NK-92 treated with Interleukin-12 subunit alpha and Interleukin-12 subunit beta, amount 100 ng/mL, for 24 hours (cell line): ENCODE measurements around the gene ZFP1.
"Not testable (repeated sequence)": the region's sequence is repeated elsewhere in the genome, so short reads cannot be mapped to it uniquely, and the experiment has no call there.

Experiments
- DNase-seq: peaks from one replicate; lab custom pipeline; 2025; lab: John Stamatoyannopoulos, UW

Gene ZFP1

DNA sequence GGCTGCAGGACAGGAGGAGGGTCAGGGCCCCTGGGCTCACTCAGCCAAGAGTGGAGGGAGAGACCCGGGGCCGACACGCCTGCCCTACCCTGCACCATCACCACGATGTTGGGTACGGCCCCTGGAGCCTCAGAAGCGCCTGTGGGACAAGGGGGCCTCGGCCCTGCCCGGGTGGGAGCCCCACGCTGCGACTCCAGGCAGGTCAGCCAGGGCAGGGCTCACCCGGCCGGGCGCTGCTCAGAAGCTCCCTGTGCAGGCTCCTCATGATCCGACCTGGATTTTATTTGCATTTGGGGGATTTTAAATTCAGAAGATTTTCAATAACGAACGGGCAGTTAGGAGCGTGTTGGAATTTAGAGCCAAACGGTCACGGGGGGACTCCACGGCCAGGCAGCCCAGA is 56.6 kb downstream of the ZFP1 start:
- DNase-seq, result not testable (repeated sequence)

DNA sequence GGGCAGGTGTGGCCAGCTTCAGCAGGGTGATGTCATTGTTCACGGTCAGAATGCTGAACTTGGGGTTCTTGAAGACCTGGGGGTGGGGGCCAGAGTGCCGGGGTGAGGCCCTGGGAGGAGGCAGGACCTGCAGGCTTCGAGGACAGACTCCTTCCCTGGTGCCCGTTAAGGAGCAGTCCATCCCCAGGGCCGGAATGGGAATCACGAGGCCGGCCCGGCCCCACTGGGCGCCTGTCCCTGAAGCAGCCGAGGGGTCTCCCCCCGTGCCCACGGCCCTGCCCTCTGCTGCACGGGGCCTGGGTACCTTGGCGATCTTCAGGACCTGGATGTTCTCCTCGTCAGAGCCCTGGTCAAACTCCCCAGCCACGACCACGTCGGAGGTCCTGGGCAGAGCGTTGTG is 57.1 kb downstream of the ZFP1 start:
- DNase-seq, result not testable (repeated sequence)

DNA sequence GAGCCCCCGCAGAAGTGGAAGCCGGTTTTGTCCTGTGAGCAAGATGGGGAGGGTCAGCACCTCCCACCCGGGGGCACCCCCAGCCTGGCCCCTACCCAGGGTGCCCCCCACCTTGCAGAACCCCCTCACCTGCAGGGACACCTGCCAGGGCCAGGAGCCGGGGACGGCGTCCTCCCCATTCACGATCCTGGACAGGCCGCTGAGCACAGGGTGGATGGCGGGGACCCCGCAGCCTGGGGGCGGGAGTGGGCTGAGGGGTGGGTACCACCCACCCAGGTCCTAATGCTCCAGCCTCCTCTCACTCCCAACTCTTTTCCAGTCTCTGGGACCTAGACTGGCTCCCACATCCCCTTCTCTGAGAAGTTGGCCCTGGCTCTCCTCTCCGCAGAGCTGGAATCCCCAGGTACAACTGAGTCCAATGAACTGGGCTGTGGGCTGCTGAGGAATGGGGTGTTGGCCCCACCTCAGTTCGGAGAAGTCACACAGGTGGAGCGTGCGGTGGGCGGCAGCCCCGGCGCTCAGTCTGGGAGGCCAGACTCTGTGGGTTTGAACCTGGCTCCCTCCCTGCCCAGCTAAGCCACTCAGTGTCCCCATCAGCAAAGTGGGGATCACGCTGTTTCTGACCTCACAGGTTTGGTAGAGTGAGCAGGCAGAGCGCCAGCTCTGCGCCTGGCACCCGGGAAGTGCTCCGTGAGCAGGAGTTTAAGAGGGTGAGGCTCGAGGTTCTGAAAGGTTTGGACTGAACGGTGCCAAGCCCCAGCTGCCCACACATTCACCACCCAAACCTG is 57.8 kb downstream of the ZFP1 start:
- not testable (repeated sequence) for DNase-seq

DNA sequence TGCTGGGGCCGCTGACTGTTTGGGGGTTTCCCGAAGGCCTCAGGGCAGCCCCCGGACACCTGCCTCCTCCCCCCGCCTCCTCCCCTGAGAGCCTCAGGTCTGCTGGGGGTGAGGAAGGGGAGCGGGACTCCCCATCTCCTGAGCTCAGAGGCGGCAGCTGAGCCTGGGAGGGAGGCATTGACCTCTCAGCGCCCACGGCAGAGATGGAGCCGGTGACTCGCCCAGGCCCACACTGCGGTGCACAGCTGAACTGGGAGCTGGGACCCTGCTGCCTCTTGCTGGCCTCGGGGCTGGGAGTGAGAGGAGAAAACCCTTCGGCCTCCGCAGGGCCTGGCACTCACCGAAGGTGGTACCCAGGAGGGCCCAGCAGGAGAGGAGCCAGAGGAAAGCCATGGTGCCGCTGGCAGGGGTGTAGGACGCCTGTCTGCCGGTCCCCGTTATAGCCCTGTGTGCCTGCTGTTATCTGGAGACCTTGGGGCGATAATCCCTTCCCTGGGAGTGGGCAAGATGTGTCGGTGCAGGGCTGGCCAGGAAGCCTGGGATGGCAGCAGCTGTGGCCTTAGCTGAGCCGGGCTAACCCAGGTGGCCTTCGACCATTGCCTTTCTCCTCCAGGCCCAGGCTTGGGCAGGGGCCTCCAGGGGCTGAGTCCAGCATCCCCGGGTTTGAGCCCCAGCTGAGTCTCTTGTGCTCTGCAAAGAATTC is 58.6 kb downstream of the ZFP1 start, which contains the start of gene CTRB2:
Gene CTRB2 (minus strand): TSS at position 413 of the 703 bp plus-strand sequence. CDS start 20 bp downstream, at position 393.
- no peak for DNase-seq

DNA sequence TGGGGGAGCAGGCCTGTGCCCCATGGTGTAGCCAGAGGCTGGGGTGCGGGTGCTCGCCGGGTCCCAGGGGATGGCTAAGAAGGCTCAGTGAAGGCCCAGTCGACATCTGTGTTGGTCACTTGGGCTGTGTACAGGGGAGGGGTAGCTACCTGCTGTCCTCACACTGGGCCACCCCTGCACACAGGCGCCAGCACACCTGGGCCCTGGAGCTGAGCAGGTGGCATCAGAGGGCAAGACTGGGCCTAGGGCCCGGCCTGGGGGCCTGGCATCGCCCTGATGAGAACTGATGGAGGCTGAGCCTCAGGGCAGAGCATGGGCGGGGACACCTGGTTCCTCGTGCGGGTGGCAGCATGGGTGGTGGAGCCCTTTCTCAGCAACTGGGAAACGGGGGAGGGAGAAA is 59.5 kb downstream of the ZFP1 start:
- no peak for DNase-seq

DNA sequence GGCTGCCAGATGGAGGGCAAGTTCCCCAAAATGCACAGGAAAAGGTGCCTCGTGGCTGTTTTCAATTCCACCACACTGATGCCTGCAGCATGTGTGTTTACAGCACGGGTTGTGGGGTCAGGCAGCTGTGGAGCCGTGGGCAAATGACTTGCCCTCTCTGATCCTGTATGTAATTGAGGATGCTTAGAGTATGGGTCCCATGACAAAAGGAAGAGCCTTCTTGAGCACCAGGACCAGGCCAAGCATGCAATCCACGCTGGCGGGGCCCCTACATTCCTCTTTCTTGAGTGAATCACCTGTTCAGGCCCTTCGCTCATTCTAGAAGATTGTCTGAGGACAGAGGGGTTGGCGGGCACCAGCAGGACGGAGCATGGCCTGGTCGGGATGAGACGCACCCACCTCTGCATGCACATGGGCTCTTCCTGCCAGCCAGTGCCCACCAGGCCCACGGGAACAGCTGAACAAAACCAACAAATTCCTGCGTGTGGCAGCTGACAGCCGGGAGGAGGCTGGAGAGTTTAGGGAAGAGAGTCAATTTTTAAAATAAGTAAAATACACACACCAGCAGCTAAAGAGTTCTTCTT is 60.0 kb downstream of the ZFP1 start:
- DNase-seq, result no peak

DNA sequence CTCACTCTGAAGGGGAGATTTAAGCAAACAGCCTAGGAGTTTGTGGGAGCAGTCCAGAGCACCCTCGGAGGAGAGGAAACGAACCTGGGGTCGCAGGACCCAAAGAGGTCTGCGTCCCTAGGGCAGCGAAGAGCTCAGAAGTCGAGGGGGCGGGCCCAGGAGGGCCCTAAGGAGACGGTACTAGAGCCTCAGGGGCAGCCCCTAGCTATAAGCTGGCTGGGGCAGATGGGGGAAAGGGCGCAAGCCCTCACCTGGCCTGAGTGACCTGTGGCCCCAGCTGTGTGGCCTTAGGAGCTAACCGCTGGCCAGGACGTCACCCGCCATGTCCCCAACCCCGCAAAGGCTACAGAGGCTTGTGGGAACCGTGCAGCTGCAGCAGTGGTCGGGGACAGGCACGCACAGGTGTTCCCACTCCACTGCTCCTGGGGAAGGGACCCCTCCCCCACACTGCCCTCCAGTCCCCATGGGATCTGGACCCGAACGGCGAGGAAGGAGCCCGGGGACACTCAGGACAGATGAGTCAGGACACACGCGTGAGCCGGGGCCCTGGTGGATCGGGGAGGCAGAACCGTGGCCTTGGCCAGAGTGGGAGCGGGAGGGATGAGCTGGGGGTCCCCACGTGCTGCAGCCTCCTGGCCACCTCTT is 60.7 kb downstream of the ZFP1 start:
- DNase-seq, result no peak

DNA sequence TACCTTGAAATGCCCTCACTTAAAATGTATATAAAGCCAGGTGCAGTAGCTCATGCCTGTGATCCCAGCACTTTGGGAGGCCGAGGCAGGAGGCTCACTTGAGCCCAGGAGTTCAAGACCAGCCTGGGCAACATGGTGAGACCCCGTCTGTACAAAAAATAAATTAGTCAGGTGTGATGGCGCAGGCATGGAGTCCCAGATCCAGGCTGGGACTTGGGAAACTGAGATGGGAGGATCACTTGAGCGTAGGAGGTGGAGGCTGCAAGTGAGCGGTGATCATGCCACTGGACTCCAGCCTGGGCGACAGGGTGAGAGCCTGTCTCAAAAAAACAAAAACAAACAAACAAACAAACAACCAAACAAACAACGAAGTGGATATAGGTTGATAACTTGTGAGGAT is 61.2 kb downstream of the ZFP1 start:
- not testable (repeated sequence) for DNase-seq

DNA sequence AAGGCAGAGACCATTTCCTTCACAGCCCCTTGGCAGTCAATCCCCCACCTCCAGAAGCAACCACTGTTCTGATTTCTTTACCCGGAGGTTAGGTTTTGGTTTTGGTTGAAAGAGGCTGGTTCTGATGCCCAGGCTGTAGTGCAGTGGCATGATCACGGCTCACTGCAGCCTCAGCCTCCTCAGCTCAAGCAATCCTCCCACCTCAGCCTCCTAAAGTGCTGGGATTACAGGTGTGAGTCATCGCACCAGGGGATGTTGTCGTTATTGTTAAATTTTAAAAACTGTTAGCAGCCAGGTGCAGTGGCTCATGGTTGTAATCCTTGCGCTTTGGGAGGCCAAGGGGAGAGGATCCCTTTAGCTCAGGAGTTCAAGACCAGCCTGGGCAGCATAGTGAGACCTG is 61.6 kb downstream of the ZFP1 start:
- DNase-seq, result no peak

DNA sequence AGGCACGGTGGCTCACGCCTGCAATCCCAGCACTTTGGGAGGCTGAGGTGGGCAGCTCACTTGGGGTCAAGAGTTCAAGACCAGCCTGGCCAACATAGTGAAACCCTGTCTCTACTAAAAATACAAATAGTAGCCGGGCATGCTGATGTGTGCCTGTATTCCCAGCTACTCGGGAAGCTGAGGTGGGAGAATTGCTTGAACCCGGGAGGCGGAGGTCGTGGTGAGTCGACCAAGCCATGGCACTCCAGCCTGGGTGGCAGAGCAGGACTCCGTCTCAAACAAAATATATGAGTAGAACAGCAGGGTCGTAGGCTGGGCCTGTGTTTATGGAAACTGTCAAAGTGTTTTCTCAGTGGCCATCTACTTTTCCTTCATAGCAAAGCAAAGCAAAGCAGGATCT is 63.0 kb downstream of the ZFP1 start:
- not testable (repeated sequence) for DNase-seq

DNA sequence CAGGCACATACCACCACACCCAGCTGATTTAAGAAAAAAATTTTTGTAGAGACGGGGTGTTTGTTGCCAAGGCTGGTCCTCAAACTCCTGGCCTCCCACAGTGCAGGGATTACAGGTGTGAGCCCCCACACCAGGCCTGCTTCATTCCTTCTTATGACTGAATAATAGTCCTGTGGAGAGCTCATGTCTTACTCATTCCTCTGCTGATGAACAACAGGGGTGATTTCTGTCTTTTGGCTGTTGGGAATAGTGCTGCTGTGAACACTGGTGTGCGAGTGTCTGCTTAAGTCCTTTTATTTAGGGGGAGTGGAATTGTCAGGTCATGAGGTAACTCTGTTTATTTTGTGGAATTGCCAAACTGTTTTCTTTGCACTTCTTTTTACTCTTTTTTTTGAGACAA is 67.8 kb downstream of the ZFP1 start:
- no peak for DNase-seq

DNA sequence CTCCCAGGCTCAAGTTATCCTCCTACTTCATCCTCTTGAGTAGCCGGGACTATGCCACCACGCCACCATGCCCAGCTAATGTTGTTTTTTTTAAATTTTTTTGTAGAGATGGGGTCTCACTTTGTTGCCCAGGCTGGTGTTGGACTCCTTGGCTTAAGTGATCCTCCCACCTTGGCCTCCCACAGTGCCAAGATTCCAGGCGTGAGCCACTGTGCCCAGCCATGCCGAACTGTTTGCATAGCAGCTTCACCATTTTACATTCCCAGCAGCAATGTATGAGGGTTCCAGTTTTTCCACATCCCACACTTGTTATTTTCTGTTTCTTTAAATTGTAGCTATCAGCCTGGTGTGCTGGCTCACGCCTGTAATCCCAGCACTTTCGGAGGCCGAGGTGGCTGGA is 68.3 kb downstream of the ZFP1 start:
- DNase-seq, result no peak

DNA sequence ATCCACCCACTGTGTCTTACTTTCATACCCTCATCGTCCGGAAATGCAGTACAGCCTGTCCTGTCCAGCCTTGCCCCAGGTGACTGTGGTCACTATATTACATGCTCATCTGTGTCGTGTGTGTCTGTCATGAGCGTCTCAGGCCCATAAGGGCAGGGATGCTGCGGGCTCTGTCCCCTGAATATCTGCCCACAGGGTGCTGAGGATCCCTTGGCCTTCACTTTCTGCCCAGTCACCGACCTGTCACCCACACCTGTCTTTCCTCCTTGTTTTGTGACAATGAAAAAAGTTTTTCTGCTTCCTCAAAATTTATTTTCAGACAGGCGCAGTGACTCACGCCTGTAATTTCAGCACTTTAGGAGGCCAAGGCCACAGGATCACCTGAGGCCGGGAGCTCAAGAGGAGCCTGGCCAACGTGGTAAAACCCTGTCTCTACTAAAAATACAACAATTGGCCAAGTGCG is 69.1 kb downstream of the ZFP1 start:
- DNase-seq, result no peak

DNA sequence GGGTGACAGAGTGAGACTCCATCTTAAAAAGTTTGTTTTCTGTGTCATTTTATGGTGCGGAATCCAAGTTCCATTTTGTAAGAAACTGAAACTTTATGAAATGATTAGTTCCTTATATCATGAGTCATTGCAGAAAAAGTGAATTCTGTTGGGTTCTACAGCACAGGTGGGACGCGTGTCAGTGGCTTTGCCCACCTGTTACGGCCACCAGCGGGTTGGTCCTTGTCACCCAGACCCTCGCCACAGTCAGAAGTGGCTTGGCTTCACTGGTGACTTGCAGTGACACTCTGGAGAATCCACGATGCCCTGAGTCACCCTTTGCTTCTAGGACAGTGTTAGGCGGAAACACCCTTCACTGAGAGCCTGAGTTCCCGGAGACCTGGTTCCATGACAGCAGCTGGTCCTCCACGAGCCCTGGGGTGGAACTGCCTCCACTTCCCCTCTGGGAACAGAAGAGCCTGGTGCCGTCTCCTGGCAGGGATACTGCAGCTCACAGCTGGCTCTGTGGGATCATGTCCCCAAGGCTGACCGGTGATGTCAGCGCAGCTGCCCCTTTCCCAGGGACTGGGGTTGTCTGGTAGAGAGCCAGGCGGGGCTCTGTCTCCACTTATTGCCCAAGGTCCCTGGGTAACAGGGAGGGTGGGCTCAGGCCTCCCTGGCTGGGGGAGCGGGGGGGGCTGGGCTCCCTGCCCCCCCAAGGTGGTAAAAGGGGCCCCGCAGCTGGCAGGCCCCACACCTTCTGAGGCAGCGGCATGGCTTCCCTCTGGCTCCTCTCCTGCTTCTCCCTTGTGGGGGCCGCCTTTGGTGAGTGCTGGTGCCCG is 70.1 kb downstream of the ZFP1 start, which contains the start of gene CTRB1:
Gene CTRB1 (plus strand): TSS at position 733 of the 821 bp plus-strand sequence. CDS start 20 bp downstream, at position 753.
- DNase-seq, result no peak

DNA sequence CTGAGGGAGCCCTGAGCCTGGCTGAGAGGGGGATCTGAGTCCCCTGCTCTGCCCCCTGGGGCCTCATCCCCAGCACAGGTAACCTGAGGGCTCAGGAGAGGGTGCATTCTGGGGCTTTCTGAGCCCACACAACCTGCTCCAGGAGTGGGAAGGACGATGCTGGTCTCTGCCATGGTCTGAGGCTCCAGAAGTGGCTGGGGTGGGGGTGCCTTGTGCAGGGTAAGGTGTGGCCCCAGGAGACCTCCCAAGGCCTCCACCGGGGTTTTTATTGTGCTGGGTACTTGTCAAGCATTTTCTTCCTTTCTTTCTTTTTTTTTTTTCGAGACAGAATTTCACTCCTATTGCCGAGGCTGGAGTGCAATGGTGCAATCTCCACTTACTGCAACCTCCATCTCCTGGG is 70.8 kb downstream of the ZFP1 start:
- no peak for DNase-seq

DNA sequence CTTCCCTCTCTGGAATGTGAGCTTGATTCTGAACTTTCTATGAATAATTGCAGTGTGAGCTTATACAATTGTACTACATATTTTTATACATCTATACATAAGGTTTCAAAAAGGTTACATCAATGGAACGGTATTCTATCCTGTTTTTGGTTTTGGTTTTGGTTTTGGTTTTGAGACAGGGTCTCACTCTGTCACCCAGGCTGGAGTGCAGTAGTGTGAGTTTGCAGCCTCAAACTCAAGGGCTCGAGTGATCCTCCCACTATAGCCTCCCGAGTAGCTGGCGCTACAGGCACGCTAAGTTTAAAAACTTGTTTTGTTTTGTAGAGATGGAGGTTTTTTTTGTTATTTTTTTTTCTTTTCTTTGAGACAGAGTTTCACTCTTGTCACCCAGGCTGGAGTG is 71.5 kb downstream of the ZFP1 start:
- no peak for DNase-seq
